ENCODE results near the gene CAPSL.

CAPSL gene

DNA sequence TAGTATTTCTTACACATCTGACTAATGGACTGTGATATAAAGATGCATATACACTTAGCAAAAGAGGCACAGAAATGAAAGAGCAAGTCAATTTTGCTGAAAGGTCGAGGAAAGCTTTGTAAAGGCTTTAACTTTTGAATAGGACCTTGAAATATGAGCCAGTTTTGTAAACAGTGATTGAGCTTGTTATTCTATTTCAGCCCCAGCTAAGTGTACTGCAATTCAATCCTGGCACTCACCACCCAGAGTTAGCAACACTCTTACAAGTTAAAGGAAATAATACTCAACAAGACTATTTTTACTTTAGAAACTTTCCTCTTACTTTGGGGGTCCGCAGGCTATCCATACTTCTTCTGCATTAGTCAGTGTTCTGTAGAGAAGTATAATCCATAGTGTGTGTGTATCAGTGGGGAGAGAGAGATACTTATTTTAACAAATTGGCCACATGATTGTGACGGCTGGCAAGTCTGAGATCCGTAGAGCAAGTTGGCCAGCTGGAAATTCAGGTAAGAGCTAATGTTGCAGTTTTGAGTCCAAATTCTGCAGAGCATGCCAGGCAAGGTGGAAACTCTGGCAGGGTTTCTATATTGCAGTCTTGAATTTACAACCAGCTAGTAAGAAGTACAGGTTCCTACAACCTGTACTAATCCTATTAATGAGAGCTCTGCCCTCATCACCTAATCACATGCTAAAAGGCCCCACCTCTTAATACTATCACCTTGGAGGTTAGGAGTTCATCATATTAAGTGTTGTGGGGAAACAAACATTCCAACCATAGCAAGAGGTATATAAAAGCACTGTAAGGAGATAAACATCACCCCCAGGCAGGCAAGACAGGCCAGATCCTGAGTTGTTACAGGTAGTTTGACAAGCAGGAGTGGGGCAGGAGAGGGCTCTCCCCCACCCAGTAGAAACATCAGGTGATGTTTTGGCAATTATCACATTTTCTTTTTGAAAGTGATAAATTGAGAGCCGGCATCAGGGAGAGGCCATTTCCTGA lies 48.1 kb downstream of the CAPSL start:
- no peaks in the 10 kb centered on the region for H3K27me3 ChIP-seq (ENCODE audit: control insufficient read depth, insufficient read depth, low read length, poor library complexity, severe bottlenecking)
- H3K4me1 ChIP-seq (ENCODE audit: control insufficient read depth, insufficient read depth, low read length) = no peaks in the 10 kb centered on the region
- H3K4me3 ChIP-seq (ENCODE audit: insufficient read depth, low read depth, low read length) = no peak overlapping the region
- 90 to 91% methylated on average over 5 of the region's 5 CpGs for WGBS, 2 experiments
- H3K36me3 ChIP-seq (ENCODE audit: control insufficient read depth, insufficient read depth, low read length) = no peaks in the 10 kb centered on the region
- no peak overlapping the region for H3K27ac ChIP-seq (ENCODE audit: insufficient read depth, low read depth, low read length, poor library complexity, severe bottlenecking)
- H3K9me3 ChIP-seq (ENCODE audit: control insufficient read depth, low read length) = no peaks in the 10 kb centered on the region

DNA sequence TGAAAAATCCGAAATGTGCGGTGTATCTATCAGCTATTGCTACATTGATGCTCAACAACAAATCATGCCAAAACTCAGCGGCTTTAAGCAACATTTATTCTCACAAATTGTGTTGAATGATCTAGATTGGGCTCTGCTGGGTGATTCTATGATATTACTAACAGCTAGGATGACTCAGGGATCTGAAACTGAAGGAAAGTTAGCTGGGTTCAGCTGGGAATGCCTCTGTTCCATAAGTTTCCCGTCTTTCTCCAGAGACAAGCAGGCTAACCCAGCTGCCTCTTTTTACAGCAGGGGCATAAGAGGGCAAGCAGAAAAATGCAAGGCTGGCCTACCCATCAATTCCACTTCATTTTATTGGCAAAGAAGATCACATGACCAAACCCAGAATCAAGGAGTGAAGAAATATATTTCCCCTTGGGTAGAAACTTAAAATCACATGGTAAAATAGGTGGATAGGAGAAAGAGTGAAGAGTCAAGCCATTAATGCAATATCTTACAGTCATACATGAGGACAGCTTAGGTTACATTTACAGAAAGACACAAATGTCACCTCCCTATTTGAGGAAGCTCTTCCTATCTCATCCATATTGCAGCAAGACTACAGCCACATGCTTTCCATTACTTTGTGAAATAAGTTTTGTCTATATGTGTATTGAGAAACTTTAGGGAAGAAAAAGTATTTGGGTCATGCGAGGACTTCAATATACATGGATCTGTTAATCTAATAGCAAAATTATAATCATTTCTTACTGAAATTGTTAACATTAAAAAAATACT lies 50.9 kb downstream of the CAPSL start:
- Histone ChIP-seq H3K27me3 (ENCODE audit: control insufficient read depth, insufficient read depth, low read length, poor library complexity, severe bottlenecking) (no peaks in the 10 kb centered on the region), H3K4me1 (ENCODE audit: control insufficient read depth, insufficient read depth, low read length) (no peaks in the 10 kb centered on the region), H3K9me3 (ENCODE audit: control insufficient read depth, low read length) (no peaks in the 10 kb centered on the region), H3K4me3 (ENCODE audit: insufficient read depth, low read depth, low read length) (no peak overlapping the region), H3K27ac (ENCODE audit: insufficient read depth, low read depth, low read length, poor library complexity, severe bottlenecking) (no peak overlapping the region), H3K36me3 (ENCODE audit: control insufficient read depth, insufficient read depth, low read length) (no peaks in the 10 kb centered on the region)
- WGBS, 2 experiments = 61 to 64% methylated on average over 3 to 4 of the region's 5 CpGs

DNA sequence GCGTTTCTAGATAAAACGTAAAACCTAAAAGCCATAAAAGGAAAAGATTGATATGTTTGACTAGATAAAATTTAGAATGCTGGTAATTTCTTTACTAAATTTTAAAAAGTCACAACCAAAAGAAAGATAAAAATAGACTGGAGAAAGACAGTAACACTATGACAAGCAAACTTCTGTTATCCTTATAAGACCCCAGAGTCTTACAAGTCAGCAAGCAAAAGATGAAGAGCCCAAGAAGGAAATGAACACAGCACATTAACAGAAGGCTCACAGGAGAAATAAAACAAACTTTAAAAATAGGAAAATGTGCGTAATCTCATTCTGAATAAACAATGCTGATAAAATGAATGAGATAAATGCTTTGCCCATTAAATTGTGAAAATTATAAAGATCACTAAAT lies 52.0 kb downstream of the CAPSL start:
- Histone ChIP-seq H3K27ac (ENCODE audit: insufficient read depth, low read depth, low read length, poor library complexity, severe bottlenecking) (no peak overlapping the region), H3K27me3 (ENCODE audit: control insufficient read depth, insufficient read depth, low read length, poor library complexity, severe bottlenecking) (no peaks in the 10 kb centered on the region), H3K9me3 (ENCODE audit: control insufficient read depth, low read length) (no peaks in the 10 kb centered on the region), H3K36me3 (ENCODE audit: control insufficient read depth, insufficient read depth, low read length) (no peaks in the 10 kb centered on the region), H3K4me1 (ENCODE audit: control insufficient read depth, insufficient read depth, low read length) (no peaks in the 10 kb centered on the region), H3K4me3 (ENCODE audit: insufficient read depth, low read depth, low read length) (no peak overlapping the region)
- WGBS, 2 experiments = 95 to 100% methylated on average over 1 of the region's 3 CpGs

- H3K27ac ChIP-seq (ENCODE audit: insufficient read depth, low read depth, low read length, poor library complexity, severe bottlenecking) = no peak overlapping the region
- H3K9me3 ChIP-seq (ENCODE audit: control insufficient read depth, low read length) = no peaks in the 10 kb centered on the region
- no peaks in the 10 kb centered on the region for H3K27me3 ChIP-seq (ENCODE audit: control insufficient read depth, insufficient read depth, low read length, poor library complexity, severe bottlenecking)
- no peak overlapping the region for H3K4me3 ChIP-seq (ENCODE audit: insufficient read depth, low read depth, low read length)
- no peaks in the 10 kb centered on the region for H3K4me1 ChIP-seq (ENCODE audit: control insufficient read depth, insufficient read depth, low read length)
- no peaks in the 10 kb centered on the region for H3K36me3 ChIP-seq (ENCODE audit: control insufficient read depth, insufficient read depth, low read length)
Observed at GRCh38 chr5:35884773-35885172, 53.6 kb downstream of the CAPSL start.

DNA sequence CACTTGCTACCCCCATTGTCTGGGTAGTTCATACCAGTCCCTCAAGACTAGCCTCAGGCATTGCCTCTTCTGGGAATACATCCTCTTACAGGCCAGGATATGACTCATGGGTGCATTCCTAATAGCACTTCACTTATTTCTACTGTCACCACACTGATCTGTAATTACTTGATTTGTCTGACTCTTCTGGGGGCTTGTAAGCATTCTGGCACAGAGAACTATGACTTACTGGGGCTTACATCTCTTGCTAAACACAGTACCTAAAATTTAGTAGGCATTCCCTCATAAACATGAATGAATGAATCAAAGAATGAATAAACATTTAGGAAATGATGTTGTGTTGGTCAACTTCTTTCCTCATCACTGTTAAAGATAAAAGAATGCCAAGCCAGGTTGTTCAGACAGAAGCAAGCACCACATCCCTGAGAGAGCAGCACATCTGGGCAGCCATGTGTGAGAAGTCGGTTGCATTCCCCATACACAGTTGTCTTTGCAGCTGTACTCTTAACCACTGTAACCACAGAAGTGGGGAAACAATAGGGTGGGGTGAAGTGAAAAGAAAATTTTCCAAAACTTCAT lies 54.1 kb downstream of the CAPSL start:
- no peaks in the 10 kb centered on the region for H3K36me3 ChIP-seq (ENCODE audit: control insufficient read depth, insufficient read depth, low read length)
- no peak overlapping the region for H3K27ac ChIP-seq (ENCODE audit: insufficient read depth, low read depth, low read length, poor library complexity, severe bottlenecking)
- no peaks in the 10 kb centered on the region for H3K4me1 ChIP-seq (ENCODE audit: control insufficient read depth, insufficient read depth, low read length)
- no peak overlapping the region for H3K4me3 ChIP-seq (ENCODE audit: insufficient read depth, low read depth, low read length)
- WGBS, 2 experiments = 80 to 100% methylated on average over 1 of the region's 1 CpG
- H3K9me3 ChIP-seq (ENCODE audit: control insufficient read depth, low read length) = no peaks in the 10 kb centered on the region
- no peaks in the 10 kb centered on the region for H3K27me3 ChIP-seq (ENCODE audit: control insufficient read depth, insufficient read depth, low read length, poor library complexity, severe bottlenecking)

- H3K27me3 ChIP-seq (ENCODE audit: control insufficient read depth, insufficient read depth, low read length, poor library complexity, severe bottlenecking) = no peaks in the 10 kb centered on the region
- no peak overlapping the region for H3K27ac ChIP-seq (ENCODE audit: insufficient read depth, low read depth, low read length, poor library complexity, severe bottlenecking)
- WGBS, 2 experiments = 88 to 90% methylated on average over 2 of the region's 2 CpGs
- no peak overlapping the region for H3K4me3 ChIP-seq (ENCODE audit: insufficient read depth, low read depth, low read length)
- H3K9me3 ChIP-seq (ENCODE audit: control insufficient read depth, low read length) = no peaks in the 10 kb centered on the region
- no peaks in the 10 kb centered on the region for H3K36me3 ChIP-seq (ENCODE audit: control insufficient read depth, insufficient read depth, low read length)
- no peaks in the 10 kb centered on the region for H3K4me1 ChIP-seq (ENCODE audit: control insufficient read depth, insufficient read depth, low read length)
Observed at GRCh38 chr5:35881758-35882157, 56.7 kb downstream of the CAPSL start.

DNA sequence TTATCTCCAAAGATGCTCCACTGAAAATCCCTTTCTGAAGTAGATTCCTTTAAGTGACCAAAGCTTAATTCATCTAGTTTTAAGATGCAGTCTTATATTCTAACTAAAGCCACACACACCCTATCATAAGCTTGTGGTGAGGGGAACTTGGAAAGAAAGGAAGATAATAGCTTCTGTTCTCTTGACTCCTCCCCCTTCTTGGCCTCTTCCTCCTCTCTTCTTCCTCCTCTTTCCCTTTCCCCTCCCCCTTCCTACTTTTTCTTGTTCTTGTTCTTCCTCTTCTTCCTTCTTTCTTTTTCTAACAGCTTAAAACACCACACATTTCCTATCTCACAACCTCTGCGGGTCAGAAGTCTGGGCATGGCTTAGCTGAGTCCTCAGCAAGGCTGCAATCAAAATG lies 58.3 kb downstream of the CAPSL start:
- H3K4me3 ChIP-seq (ENCODE audit: insufficient read depth, low read depth, low read length) = no peak overlapping the region
- H3K4me1 ChIP-seq (ENCODE audit: control insufficient read depth, insufficient read depth, low read length) = no peaks in the 10 kb centered on the region
- no peaks in the 10 kb centered on the region for H3K27me3 ChIP-seq (ENCODE audit: control insufficient read depth, insufficient read depth, low read length, poor library complexity, severe bottlenecking)
- no peak overlapping the region for H3K27ac ChIP-seq (ENCODE audit: insufficient read depth, low read depth, low read length, poor library complexity, severe bottlenecking)
- H3K9me3 ChIP-seq (ENCODE audit: control insufficient read depth, low read length) = no peaks in the 10 kb centered on the region
- 90 to 97% methylated on average over 1 of the region's 1 CpG for WGBS, 2 experiments
- H3K36me3 ChIP-seq (ENCODE audit: control insufficient read depth, insufficient read depth, low read length) = no peaks in the 10 kb centered on the region

GRCh38 chr5:35879649-35880048 lies 58.8 kb downstream of the CAPSL start:
- no peaks in the 10 kb centered on the region for H3K4me1 ChIP-seq (ENCODE audit: control insufficient read depth, insufficient read depth, low read length)
- H3K36me3 ChIP-seq (ENCODE audit: control insufficient read depth, insufficient read depth, low read length) = no peaks in the 10 kb centered on the region
- H3K27ac ChIP-seq (ENCODE audit: insufficient read depth, low read depth, low read length, poor library complexity, severe bottlenecking) = no peak overlapping the region
- H3K27me3 ChIP-seq (ENCODE audit: control insufficient read depth, insufficient read depth, low read length, poor library complexity, severe bottlenecking) = no peaks in the 10 kb centered on the region
- no peaks in the 10 kb centered on the region for H3K9me3 ChIP-seq (ENCODE audit: control insufficient read depth, low read length)
- no peak overlapping the region for H3K4me3 ChIP-seq (ENCODE audit: insufficient read depth, low read depth, low read length)

GRCh38 chr5:35879096-35879495 lies 59.3 kb downstream of the CAPSL start:
- H3K9me3 ChIP-seq (ENCODE audit: control insufficient read depth, low read length) = no peaks in the 10 kb centered on the region
- H3K4me1 ChIP-seq (ENCODE audit: control insufficient read depth, insufficient read depth, low read length) = no peaks in the 10 kb centered on the region
- no peak overlapping the region for H3K4me3 ChIP-seq (ENCODE audit: insufficient read depth, low read depth, low read length)
- 90 to 98% methylated on average over 2 of the region's 2 CpGs for WGBS, 2 experiments
- H3K27me3 ChIP-seq (ENCODE audit: control insufficient read depth, insufficient read depth, low read length, poor library complexity, severe bottlenecking) = no peaks in the 10 kb centered on the region
- no peaks in the 10 kb centered on the region for H3K36me3 ChIP-seq (ENCODE audit: control insufficient read depth, insufficient read depth, low read length)
- H3K27ac ChIP-seq (ENCODE audit: insufficient read depth, low read depth, low read length, poor library complexity, severe bottlenecking) = no peak overlapping the region

DNA sequence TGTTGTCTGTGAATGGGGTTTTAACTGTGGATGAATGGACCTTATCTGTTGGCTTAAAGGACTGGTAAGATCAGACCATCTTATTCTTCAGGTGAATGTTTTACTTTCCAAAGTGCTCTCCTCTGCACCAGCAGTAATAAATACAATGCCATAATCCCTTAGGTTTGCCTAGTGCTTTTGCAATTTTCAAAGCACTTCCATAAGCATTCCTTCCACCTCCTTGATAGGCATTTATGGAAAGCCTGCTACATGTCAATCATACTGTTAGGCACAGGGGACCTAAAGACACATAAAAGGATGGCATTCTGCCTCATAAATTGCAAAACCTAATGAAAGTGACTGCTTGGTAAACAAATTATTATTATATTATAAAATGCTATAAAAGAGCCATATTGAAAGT lies 60.3 kb downstream of the CAPSL start:
- Histone ChIP-seq H3K27ac (ENCODE audit: insufficient read depth, low read depth, low read length, poor library complexity, severe bottlenecking) (no peak overlapping the region), H3K4me3 (ENCODE audit: insufficient read depth, low read depth, low read length) (no peak overlapping the region), H3K36me3 (ENCODE audit: control insufficient read depth, insufficient read depth, low read length) (no peaks in the 10 kb centered on the region), H3K4me1 (ENCODE audit: control insufficient read depth, insufficient read depth, low read length) (no peaks in the 10 kb centered on the region), H3K27me3 (ENCODE audit: control insufficient read depth, insufficient read depth, low read length, poor library complexity, severe bottlenecking) (no peaks in the 10 kb centered on the region), H3K9me3 (ENCODE audit: control insufficient read depth, low read length) (no peaks in the 10 kb centered on the region)

All from ectodermal cell (in vitro differentiated cells).